GM23338 (cell line): Measurements from ENCODE around the gene RTKN.

Experiments used
- CTCF ChIP-seq, 2 experiments: fragments of 200-600 bp in 1 of 2; sonication (generic) in 1 of 2; conservative IDR thresholded peaks; 2 replicates each; pipeline versions ENCODE4 v1.5.1 to v1.6.1; 2016 to 2017; ENCODE audit warnings: antibody characterized with exemption in 2 of 2, low read depth in 2 of 2, mild to moderate bottlenecking in 2 of 2, moderate library complexity in 1 of 2
- EZH2phosphoT487 ChIP-seq: fragments of 200-600 bp; sonication (generic); IDR thresholded peaks from one replicate; pipeline ENCODE4 v1.8.1; 2018; ENCODE audit warnings: antibody characterized with exemption; ENCODE audit not compliant: unreplicated experiment

DNA sequence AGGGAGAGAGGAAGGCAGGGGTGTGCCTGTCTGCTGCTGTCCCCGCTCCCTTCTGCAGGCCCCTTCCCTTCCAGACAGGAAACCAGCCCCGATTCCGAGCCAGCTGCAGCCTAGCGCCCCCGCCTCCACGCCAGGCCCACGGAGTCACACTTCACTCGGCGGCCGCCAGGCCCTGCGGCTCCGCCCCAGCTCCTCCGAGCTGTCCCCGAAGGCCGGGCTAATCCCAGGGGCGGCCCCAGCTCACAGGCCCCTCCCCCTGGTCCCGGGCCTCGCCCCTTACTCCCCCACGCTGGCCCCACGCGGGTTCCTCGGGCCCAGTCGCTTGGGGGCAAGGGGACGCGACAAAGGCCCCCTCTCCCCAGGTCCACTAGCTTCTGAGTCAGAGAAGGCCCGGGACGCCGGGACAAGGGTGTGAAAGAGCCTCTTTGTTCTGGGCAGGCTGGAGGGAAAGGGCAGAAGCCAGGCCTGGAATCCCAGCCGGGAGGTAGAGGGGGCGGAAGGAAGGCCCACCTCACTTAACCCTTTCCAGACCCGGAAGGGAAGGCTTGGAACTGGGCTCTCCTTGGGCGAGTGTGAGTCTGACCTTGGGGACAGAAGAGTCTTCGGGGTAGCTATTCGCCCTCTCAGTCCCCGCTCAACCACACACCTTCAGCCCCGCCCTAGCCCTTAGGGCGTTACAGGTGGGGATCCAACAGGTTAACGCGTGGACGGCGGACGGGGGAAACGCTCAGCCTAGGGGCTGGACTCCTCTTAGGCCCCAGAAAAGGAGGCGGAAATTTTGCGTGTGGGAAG, 1.2 kb downstream of the RTKN start:
- no peak for TF ChIP-seq CTCF (conservative IDR thresholded peaks at IDR 0.05; ENCODE audit: low read depth in 2 of 2)
- no peak for TF ChIP-seq EZH2phosphoT487
